Parathyroid adenoma (tissue), 2 donors: ENCODE results near the gene MYEOV.

Source experiments
- H2AFZ ChIP-seq: fragments of 300-600 bp; sonication (generic); one replicate; pipeline ENCODE4 v1.7.0; 2017; ENCODE audit warnings: antibody characterized with exemption, mild to moderate bottlenecking
- H3K27ac ChIP-seq: fragments of 300-600 bp; sonication (generic); one replicate; pipeline ENCODE4 v1.7.0; 2017
- H3K27me3 ChIP-seq: fragments of 300-600 bp; sonication (generic); one replicate; pipeline ENCODE4 v1.7.0; 2017; ENCODE audit warnings: low read length; ENCODE audit not compliant: control insufficient read depth, insufficient read depth
- H3K36me3 ChIP-seq: fragments of 300-600 bp; sonication (generic); one replicate; pipeline ENCODE4 v1.7.0; 2017; ENCODE audit warnings: low read length; ENCODE audit not compliant: control insufficient read depth, insufficient read depth
- H3K4me1 ChIP-seq: fragments of 300-600 bp; sonication (generic); one replicate; pipeline ENCODE4 v1.7.0; 2017; ENCODE audit warnings: control low read depth
- H3K4me2 ChIP-seq: fragments of 300-600 bp; sonication (generic); one replicate; pipeline ENCODE4 v1.7.0; 2017; ENCODE audit warnings: low read length
- H3K4me3 ChIP-seq: fragments of 300-600 bp; sonication (generic); one replicate; pipeline ENCODE4 v1.7.0; 2017; ENCODE audit warnings: low read depth, low read length
- H3K79me2 ChIP-seq: fragments of 300-600 bp; sonication (generic); one replicate; pipeline ENCODE4 v1.7.0; 2017; ENCODE audit warnings: control low read depth
- H3K9ac ChIP-seq: fragments of 300-600 bp; sonication (generic); one replicate; pipeline ENCODE4 v1.7.0; 2017; ENCODE audit warnings: mild to moderate bottlenecking
- H3K9me3 ChIP-seq: fragments of 300-600 bp; sonication (generic); one replicate; pipeline ENCODE4 v1.7.0; 2017; ENCODE audit warnings: low read length; ENCODE audit not compliant: control insufficient read depth
- CTCF ChIP-seq: fragments of 300-600 bp; sonication (generic); IDR thresholded peaks from one replicate; pipeline ENCODE4 v1.7.0; 2017; ENCODE audit warnings: antibody characterized with exemption, mild to moderate bottlenecking
- donor health status: primary hyperparathyroidism.

Gene MYEOV

GRCh38 chr11:69265210-69265609 lies 28.7 kb upstream of the MYEOV start:
- H3K4me1 ChIP-seq: no peaks in the 10 kb centered on the region
- H3K36me3 ChIP-seq: no peaks in the 10 kb centered on the region
- no peak for TF ChIP-seq CTCF
- H3K4me3 ChIP-seq: no peak overlapping the region
- H3K9ac ChIP-seq: no peak overlapping the region
- no peaks in the 10 kb centered on the region for H3K27me3 ChIP-seq
- no peaks in the 10 kb centered on the region for H3K9me3 ChIP-seq
- no peak overlapping the region for H3K27ac ChIP-seq
- H2AFZ ChIP-seq: no peak overlapping the region
- H3K4me2 ChIP-seq: no peak overlapping the region
- H3K79me2 ChIP-seq: no peaks in the 10 kb centered on the region

- Histone ChIP-seq H3K27ac (no peak overlapping the region), H3K4me1 (no peaks in the 10 kb centered on the region), H3K9me3 (no peaks in the 10 kb centered on the region), H3K79me2 (no peaks in the 10 kb centered on the region), H3K27me3 (no peaks in the 10 kb centered on the region), H3K36me3 (no peaks in the 10 kb centered on the region), H3K9ac (no peak overlapping the region), H3K4me2 (no peak overlapping the region), H3K4me3 (no peak overlapping the region), H2AFZ (no peak overlapping the region)
- TF ChIP-seq CTCF: no peak
Measured at GRCh38 chr11:69265911-69266510, 27.9 kb upstream of the MYEOV start.

- no peaks in the 10 kb centered on the region for H3K27me3 ChIP-seq
- no peak for TF ChIP-seq CTCF
Measured at GRCh38 chr11:69267395-69267805, 26.6 kb upstream of the MYEOV start.

GRCh38 chr11:69268911-69269310 lies 25.0 kb upstream of the MYEOV start:
- H3K4me2 ChIP-seq: no peak overlapping the region
- no peak overlapping the region for H3K27ac ChIP-seq

More at GRCh38 chr11:69267395-69267805, 26.6 kb upstream of the MYEOV start:
- no peaks in the 10 kb centered on the region for H3K36me3 ChIP-seq
- no peak overlapping the region for H3K4me2 ChIP-seq
- no peak overlapping the region for H3K9ac ChIP-seq
- H3K9me3 ChIP-seq: no peaks in the 10 kb centered on the region
- no peak overlapping the region for H2AFZ ChIP-seq
- no peak overlapping the region for H3K27ac ChIP-seq
- no peaks in the 10 kb centered on the region for H3K79me2 ChIP-seq
- H3K4me1 ChIP-seq: no peaks in the 10 kb centered on the region
- no peak overlapping the region for H3K4me3 ChIP-seq

More at GRCh38 chr11:69268911-69269310, 25.0 kb upstream of the MYEOV start:
- no peaks in the 10 kb centered on the region for H3K36me3 ChIP-seq
- H2AFZ ChIP-seq: no peak overlapping the region
- H3K79me2 ChIP-seq: no peaks in the 10 kb centered on the region
- no peaks in the 10 kb centered on the region for H3K4me1 ChIP-seq
- TF ChIP-seq CTCF: no peak
- no peak overlapping the region for H3K9ac ChIP-seq
- H3K27me3 ChIP-seq: no peaks in the 10 kb centered on the region
- no peak overlapping the region for H3K4me3 ChIP-seq
- no peaks in the 10 kb centered on the region for H3K9me3 ChIP-seq
